SKM-1 (cell line): Measurements from ENCODE around the gene PPP2R2C.

Experiments used
- DNase-seq: peaks from one replicate; lab custom pipeline; 2025; ENCODE audit not compliant: unreplicated experiment; lab: John Stamatoyannopoulos, UW

Gene PPP2R2C

GRCh38 chr4:6347511-6348045 is 124.8 kb downstream of the PPP2R2C start:
- no peak for DNase-seq

- DNase-seq: no peak
These were observed 125.9 kb downstream of the PPP2R2C start for GRCh38 chr4:6346373-6347110.

GRCh38 chr4:6345866-6346265 is 126.5 kb downstream of the PPP2R2C start:
- DNase-seq: no peak

- DNase-seq: no peak
These were observed 127.2 kb downstream of the PPP2R2C start for GRCh38 chr4:6345096-6345830.

GRCh38 chr4:6343939-6344408 is 128.4 kb downstream of the PPP2R2C start:
- no peak for DNase-seq

- no peak for DNase-seq
These were observed 129.7 kb downstream of the PPP2R2C start for GRCh38 chr4:6342530-6343293.

GRCh38 chr4:6341696-6342095 is 130.7 kb downstream of the PPP2R2C start:
- DNase-seq: no peak

GRCh38 chr4:6340446-6341015 is 131.9 kb downstream of the PPP2R2C start:
- no peak for DNase-seq

GRCh38 chr4:6339818-6340445 is 132.5 kb downstream of the PPP2R2C start:
- DNase-seq: no peak

GRCh38 chr4:6338951-6339817 is 133.2 kb downstream of the PPP2R2C start:
- no peak for DNase-seq

- no peak for DNase-seq
These were observed 134.1 kb downstream of the PPP2R2C start for GRCh38 chr4:6338175-6338950.

- DNase-seq: no peak
These were observed 135.0 kb downstream of the PPP2R2C start for GRCh38 chr4:6337331-6337935.

GRCh38 chr4:6336166-6336565 is 136.2 kb downstream of the PPP2R2C start:
- DNase-seq: no peak

GRCh38 chr4:6335040-6335590 is 137.3 kb downstream of the PPP2R2C start:
- DNase-seq: no peak

GRCh38 chr4:6334203-6334887 is 138.1 kb downstream of the PPP2R2C start:
- DNase-seq: no peak

GRCh38 chr4:6333301-6334202 is 138.9 kb downstream of the PPP2R2C start:
- DNase-seq: no peak

- DNase-seq: no peak
These were observed 139.8 kb downstream of the PPP2R2C start for GRCh38 chr4:6332669-6333050.
